IPS-11a (cell line): ENCODE measurements around the gene OR4K15.
"Not testable (repeated sequence)": the region's sequence is repeated elsewhere in the genome, so short reads cannot be mapped to it uniquely, and the experiment has no call there.

Experiments used
- H3K4me3 ChIP-seq: one replicate; pipeline ENCODE4 v1.5.1; 2013; ENCODE audit warnings: low read depth, low read length, control low read depth

OR4K15 gene

GRCh38 chr14:19975291-19975690 lies at the start of gene OR4K15:
TSS of gene OR4K15 (plus strand) at chr14:19975591. CDS start at chr14:19975591, 0 bp downstream.
- no peak within 1 kb of the TSS for H3K4me3 ChIP-seq

GRCh38 chr14:19930617-19931016 lies 44.8 kb upstream of the OR4K15 start, which contains the start of gene OR4K1:
TSS of gene OR4K1 (plus strand) at chr14:19930917. CDS start at chr14:19935667, 4,750 bp downstream.
- H3K4me3 ChIP-seq, result no peak within 1 kb of the TSS

- H3K4me3 ChIP-seq, result no peak overlapping the region
Measured at GRCh38 chr14:19941668-19942067, 33.7 kb upstream of the OR4K15 start.

- no peak overlapping the region for H3K4me3 ChIP-seq
Measured at GRCh38 chr14:19947413-19948090, 27.8 kb upstream of the OR4K15 start.

- no peak overlapping the region for H3K4me3 ChIP-seq
Measured at GRCh38 chr14:19949218-19949617, 26.2 kb upstream of the OR4K15 start.

- not testable (repeated sequence) for H3K4me3 ChIP-seq
Measured at GRCh38 chr14:19969735-19970134, 5.7 kb upstream of the OR4K15 start.

- no peak overlapping the region for H3K4me3 ChIP-seq
Measured at GRCh38 chr14:19974844-19975243, 547 bp upstream of the OR4K15 start.

GRCh38 chr14:19993438-19993837 lies 18.0 kb downstream of the OR4K15 start:
- no peak overlapping the region for H3K4me3 ChIP-seq

- no peak within 1 kb of the TSS for H3K4me3 ChIP-seq
Measured at GRCh38 chr14:20001863-20002262, 26.5 kb downstream of the OR4K15 start, which contains the start of gene OR4Q2. TSS of gene OR4Q2 (plus strand) at chr14:20002163.

- H3K4me3 ChIP-seq, result no peak overlapping the region
Measured at GRCh38 chr14:20002319-20002718, 26.9 kb downstream of the OR4K15 start.

GRCh38 chr14:20008156-20008555 lies 32.8 kb downstream of the OR4K15 start:
- no peak overlapping the region for H3K4me3 ChIP-seq

GRCh38 chr14:20019257-20019865 lies 44.0 kb downstream of the OR4K15 start, which contains the start of gene OR4K14:
TSS of gene OR4K14 (minus strand) at chr14:20019307. CDS start at chr14:20015193, 4,114 bp downstream.
- no peak within 1 kb of the TSS for H3K4me3 ChIP-seq
